Activated CD4-positive, alpha-beta T cell treated with anti-CD3 and anti-CD28 coated beads, Interleukin-2, amount 50 U/mL, for 24 hours (primary cell): ENCODE results near the gene KRABD2.
A peak's percentile ranks its signal among the peaks of the same experiment; 100 is the strongest.
"Not testable (repeated sequence)": the region's sequence is repeated elsewhere in the genome, so short reads cannot be mapped to it uniquely, and the experiment has no call there.

Source experiments
- DNase-seq, 2 donors: peaks; one replicate each; pipeline ENCODE4 v3.0.0-alpha.2; 2020; ENCODE audit warnings: low read depth in 1 of 2, low spot score in 1 of 2

The KRABD2 gene

DNA sequence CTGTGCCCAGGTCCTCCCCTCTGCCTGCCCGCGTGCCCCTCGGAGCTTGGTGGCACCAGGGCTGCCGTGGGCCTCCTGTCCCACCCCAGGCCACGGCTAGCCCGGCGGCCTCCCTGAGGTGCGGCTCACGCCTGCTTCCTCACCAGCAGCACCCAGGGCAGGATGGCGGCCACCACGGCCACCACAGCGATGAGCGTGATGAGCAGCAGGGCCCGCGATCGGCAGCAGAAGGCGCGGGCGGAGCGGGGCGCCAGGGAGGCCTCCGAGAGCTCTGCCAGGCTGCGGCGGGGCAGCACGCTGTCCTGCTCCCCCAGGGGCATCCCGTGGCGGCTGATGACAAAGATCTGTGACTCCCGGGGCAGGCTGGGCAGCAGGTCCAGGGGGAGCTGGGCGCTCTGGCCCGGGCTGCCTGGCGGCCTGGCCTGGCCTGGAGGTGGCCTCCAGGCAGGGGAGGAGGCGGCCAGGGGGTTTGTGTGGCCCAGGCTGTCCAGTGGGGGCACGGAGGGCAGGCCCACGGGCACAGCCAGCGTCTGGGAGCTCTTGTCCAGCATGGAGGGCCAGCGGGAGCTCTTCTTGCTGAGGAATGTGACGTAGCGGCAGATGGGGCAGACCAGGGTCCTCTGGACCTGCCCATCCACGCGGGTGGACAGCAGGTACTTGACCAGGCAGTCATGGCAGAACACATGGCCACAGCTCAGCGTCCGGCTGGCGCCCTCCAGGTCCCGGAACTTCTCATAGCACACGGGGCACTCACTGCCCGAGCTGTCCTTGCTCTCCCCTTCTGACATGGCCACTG is 16.4 kb upstream of the KRABD2 start:
- no peak for DNase-seq

DNA sequence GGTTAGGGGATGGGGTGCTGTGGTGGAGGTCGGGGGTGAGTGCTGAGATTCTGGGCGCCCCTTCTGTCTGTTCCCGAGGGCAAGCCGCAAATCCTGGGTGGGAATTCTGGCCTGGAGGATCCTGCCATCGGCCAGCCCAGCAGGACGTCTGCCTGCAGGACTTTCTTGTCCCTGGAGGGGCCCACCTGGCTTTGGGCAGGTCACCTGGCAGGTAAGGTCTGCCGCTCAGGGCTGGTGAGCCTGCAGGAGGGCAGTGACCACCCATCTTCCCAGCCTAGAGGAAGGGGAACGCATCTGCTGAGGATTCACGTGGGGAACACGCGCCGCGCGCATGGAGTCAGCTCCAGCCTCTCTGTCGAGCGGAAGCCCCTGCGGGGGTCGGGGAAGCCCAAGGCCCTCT is 15.8 kb upstream of the KRABD2 start:
- DNase-seq = no peak

DNA sequence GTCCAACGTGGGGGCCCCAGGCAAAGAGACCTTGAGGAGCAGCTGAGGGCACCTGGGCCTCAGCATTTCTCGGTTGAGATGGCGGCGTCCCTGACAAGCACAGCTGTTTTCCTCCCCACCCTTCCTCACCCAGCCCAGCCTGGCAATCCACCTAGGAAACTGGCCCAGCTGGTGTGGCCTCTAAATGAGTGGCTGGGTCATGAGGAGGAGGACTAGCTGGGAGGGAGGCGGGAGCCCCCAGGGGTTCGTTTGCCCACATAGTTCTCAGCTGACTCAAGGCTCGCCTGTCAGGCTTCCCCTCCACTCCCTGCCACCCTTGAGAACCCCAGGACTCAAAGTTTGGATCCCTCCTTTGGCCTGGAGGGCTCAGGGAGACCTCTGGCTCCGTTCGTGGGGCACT is 15.2 kb upstream of the KRABD2 start:
- no peak for DNase-seq

DNA sequence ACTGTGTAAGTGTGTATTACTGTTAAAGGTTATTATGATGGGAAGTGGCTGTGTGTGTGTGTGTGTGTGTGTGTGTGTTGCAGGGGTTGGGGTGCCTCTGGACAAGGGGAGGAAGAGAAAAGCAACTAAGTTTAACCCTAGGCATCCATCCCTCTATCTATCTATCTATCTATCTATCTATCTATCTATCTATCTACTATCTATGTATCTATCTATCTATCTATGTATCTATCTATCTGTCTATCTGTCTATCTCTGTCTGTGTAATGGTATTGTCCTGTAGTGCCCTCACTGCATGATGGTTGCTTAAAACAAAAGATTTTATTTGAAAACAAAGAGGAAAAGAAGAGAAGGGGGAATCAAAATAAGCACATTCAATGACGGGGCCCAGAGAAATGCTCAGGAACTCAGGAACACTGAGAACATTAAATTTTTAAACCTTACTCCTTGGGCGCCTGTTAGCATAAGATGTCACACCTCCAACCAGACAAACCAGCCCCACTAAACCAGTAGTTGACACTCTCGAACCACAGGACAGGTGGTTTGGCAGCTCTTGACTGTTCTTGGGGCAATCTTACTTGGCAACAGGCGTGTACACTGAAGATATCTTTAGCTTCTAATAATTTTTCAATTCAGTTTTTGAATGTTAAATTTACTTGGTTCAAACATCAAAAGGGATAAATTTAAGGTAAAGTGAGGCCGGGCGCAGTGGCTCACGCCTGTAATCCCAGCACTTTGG is 11.6 kb upstream of the KRABD2 start:
- DNase-seq = no peak

DNA sequence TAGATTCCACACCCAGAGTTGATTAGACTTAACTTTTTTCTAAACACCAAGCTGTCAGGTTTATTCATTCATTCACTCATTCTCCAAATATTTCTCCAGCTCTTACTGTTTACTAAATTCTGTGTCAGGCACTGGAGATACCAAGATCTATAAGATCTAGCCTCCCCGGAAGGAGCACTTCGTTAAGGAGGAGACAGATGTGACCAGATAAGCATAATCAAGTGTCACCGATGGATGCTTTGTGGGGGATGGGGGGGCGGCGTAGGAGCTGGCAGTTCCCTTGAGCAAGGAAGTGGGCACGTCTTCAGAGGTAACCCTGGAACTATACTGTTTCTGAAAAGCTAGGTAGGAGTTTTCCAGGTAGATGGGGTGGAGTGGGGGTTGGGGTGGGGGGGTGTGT is 10.3 kb upstream of the KRABD2 start:
- no peak for DNase-seq

DNA sequence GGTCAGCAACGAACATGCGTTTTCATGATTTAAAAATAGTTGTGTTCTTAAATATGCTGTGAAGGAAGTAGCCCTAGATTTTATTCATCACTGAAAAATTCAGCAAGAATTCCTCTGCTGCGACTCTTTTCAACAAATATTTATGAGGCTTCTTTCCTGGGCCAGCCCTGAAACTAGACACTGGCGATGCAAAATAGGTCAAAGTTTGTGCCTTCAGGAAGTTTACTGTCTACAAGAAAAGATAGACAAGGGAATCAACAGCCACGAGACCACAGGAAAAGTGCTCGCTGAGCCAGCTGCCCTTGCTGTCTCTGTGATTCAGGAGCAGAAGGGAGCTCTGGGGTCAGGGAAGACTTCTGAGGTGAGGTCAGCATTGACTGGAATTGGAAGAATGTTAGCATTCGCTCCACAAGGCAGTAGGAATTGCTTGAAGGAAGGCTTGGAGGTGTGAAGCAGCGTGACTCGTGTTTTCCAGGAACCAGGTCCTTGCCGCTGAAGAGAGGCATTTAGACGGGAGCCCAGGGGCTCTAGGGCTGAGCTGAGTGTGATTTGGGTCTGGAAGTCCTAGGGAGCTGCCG is 8.4 kb upstream of the KRABD2 start:
- no peak for DNase-seq

DNA sequence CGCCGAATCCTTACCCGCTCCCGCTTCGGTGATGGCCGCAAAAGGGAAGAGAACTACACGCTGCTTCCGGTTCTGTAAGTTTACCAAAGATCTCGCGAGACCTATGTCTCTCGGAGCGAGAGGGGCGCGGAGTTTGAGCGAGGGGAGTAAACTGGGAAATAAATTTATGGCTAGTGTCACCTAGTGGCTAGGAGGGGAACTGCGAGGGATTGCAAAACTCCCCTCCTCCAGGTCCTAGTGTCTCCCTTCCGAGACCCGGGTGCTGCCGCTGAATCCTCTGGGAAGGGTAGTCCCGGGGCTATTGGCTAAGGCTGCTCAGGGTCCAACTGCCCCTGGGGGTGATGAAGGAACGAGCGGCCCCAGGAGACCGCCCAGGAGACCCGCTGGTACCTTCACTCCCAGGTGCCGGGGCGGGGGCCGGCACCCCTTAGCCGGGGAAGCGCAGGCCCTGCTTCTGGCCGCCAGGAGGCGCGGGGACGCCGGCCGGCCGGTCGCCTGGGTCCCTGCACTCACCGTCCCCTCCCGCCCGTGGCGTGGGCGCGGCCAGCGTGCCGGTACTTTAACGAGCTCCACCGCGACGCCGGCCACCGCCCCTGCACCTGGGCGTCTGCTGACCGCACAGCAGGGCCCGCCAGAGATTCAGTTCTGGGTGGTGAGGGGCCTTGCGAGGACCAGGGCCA is 6.8 kb upstream of the KRABD2 start, which contains the start of gene RPL26:
TSS of gene RPL26 (minus strand) at position 51 of the 680 bp plus-strand sequence. CDS start 883 bp downstream, outside the sequence.
- peak; percentile 90 to 95 for DNase-seq

DNA sequence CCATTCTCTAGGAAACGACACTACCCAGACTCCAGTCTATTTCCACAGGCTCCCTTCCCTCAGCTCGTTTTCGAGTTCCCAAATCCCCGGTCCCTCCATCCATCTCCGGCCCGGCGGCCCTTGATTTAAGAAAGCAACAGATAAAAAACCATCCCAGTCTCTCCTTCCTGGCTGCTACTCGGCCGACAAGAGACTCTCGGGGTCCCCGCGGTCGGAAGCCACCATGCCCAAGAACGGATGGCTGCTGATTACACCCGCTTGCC is 6.3 kb upstream of the KRABD2 start:
- peak in 1 of 2 donors; percentile 21 for DNase-seq

DNA sequence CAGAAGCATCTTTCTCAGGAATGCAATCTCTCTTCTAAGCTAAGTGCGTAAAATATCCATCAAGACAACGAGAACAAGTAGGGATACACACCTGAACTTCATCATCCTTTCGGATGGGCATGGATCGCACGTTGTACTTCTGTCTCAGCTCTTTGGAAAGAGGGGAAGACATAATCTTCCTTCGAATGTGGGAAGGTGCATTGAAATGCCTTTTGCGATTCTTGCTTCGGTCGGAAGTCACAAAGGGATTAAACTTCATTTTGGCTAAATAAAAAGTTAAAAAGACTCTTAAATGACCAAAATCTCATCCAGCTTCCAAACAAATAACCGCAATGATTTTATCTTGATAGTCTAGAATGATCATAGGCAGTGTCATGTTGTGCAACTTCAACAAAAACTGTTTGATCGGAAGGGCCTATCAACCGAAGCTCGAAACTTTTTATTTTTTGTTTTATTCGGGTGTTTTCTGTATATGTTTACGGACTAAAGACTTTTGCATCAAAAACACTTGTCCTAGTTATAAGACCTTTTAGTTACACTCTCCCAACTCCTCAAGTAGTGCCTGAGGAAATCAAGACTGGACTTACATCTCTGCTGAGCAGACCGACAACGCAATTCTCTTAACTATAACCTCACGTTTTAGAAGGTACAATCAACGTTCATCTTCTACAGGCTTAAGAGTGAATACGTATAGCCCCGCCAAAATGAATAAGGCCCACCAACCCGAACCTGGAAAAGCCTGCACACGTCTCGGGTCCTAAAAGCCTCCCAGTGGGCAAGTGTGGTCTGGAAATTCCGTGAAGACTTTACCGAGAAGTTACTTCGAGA is 5.8 kb upstream of the KRABD2 start:
- DNase-seq = no peak

DNA sequence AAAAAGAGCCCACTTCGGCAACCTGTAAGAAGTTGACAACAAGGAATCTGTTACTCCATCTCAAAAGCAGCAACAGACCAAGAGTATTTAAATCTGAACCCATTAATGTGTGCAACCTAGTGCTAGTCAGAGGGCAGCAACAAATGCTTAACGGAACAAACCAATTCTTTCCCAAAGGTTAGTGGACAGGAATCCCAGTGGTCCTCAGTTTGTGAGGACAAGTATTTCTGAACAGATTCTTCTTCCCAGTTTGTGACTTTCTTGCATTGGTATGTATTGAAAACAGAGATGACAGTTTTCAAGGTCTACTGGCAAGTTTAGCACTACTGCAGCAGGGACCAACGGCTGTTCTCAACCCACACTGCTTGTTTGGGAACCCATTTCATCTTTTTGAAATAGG is 3.5 kb upstream of the KRABD2 start:
- no peak for DNase-seq

DNA sequence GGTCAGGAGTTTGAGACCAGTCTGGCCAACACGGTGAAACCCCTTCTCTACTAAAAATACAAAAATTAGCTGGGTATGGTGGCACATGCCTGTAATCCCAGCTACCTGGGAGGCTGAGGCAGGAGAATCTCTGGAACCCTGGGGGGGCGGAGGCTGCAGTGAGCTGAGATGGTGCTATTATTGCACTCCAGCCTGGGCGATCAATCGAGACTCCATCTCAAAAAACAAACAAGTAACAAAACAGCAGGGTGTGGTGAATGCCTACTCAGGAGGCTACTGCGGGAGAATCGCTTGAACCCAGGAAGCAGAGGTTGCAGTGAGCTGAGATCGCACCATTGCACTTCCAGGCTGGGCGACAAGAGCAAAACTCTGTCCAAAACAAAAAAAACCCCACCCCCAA is 1.6 kb upstream of the KRABD2 start:
- DNase-seq = not testable (repeated sequence)

DNA sequence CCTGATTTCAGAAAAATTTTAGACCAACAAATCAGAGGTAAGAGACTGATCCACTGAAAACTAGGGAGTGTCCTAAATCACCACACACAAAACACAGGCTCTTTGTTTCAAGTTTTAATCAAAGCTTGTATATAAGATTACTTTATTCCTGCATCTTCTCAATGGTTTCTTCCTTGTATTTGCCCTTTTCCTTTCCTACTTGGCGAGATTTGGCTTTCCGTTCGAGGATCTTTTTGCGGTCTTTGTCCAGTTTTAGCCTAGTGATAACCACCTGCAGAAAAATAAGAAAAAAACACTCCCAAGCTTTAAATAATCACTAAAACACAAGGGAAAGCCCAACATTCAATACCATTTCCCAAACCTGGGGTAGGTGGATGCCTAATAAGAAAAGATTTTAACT is 918 bp upstream of the KRABD2 start:
- DNase-seq = no peak

DNA sequence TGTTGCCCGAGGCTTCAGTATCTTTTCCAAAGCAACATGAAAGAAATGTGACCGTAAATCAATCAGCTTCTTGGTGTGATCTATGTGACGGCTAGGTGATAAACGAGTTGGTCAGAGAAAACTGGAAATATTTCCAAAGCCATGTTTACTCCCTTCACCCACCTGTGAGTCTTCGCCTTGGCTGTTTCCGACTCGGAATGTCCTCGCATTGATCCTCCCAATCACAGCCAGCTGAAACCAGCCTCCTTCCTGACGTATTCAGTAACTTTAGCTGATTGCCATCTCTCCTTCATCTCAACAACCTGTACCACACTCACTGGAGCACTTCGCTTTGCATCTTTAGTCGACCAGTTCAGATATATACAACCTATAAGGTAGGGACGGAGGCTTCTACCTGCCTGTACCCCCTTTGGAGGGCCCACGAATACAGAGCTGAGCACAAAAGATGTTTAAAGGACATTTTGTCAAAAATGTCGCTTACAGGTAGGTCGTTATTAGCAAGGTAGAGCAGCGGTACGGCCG is 705 bp downstream of the KRABD2 start:
- no peak for DNase-seq

DNA sequence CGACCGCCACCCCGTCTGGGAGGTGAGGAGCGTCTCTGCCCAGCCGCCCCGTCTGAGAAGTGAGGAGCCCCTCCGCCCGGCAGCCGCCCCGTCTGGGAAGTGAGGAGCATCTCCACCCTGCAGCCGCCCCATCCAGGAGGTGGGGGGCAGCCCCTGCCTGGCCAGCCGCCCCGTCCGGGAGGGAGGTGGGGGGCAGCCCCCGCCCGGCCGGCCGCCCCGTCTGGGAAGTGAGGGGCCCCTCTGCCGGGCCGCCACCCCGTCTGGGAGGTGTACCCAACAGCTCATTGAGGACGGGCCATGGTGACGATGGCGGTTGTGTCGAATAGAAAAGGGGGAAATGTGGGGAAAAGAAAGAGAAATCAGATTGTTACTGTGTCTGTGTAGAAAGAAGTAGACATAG is 2.6 kb downstream of the KRABD2 start:
- not testable (repeated sequence) for DNase-seq

DNA sequence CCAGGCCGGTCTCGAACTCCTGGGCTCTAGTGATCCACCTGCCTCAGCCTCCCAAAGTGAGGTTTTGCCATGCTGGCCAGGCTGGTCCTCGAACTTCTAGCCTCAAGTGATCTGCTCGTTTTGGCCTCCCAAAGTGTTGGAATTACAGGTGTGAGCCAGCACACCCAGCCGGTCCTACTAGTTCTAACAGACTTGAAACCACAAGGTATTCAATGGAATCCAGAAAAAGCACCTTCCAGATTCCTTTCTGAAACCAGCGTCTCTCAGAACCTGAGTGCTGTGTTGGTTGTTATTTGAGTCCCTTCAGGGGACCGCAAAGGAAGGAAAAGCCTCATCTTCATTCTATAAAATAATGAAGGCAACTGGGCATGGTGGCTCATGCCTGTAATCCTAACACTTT is 4.1 kb downstream of the KRABD2 start:
- no peak for DNase-seq

DNA sequence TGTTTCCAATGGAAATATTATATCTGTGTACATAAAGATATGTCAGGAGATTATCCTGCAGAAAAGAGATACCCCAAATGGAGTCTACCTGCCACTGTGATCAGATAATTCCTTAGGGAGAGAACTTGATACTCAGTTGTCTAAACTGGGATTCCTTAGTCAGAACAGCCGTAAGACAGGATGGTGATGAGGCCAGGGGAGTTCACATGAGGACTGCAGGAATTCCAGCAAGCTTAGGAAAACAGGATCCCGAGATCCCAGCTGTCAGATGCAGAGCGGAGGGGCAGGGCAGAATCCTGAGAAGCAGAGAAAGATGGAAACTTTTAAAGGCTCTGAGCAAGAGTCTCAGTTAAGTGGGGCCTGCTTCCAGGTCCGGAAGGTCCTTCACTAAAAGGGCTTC is 4.7 kb downstream of the KRABD2 start:
- no peak for DNase-seq

DNA sequence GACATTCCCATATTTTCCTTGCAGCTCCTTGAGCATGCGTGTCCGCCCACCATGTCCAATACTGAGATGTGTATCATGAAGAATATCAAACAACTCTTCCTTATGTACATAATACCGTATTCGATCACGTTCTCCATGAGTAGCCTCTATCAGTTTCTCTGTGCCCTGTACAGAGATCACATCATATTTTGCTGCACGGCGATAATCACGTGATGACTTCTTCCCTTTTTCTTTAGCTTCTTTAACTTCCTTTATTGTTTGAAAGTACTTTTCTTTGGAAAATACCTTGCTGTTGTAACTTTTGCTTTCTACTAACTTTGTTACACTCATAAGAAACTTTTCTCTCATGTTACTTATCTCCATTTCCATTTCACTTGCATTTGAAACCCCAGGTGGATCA is 6.6 kb downstream of the KRABD2 start:
- DNase-seq = no peak

DNA sequence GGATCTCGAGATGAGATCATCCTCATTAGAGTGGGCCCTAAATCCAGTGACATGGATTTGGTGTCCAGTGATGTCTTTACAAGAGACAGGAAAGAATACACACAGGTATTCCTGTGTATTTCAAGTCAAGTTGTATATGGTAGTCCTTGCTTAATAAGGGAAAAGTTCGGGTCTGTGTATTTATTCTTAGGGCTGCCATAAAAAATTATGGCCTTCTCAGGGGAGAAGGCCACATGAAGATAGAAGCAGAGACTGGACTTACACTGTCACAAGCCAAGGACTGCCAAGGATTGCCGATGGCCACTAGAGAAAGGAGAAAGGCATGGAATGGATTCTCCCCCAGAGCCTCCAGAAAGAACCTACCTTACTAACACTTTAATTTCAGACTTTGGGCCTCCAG is 8.3 kb downstream of the KRABD2 start:
- no peak for DNase-seq

DNA sequence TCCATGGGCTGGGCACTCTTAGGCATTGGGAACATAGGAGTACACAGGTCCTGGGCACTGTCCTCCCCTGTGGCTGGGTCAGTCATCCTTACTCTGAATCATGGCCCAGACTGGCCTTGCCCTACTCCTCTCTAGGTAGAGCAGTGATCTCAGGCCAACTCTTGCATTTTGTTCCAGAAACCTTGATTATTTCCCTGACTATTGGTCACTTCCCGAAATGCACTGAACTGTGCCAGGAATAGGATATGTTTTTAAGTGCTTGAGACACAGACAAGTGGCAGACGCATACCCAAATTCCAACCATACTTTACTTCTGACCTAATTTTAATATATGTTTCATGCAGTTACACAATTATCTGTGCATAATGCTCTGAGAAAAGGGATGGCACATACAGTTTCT is 10.3 kb downstream of the KRABD2 start:
- no peak for DNase-seq

DNA sequence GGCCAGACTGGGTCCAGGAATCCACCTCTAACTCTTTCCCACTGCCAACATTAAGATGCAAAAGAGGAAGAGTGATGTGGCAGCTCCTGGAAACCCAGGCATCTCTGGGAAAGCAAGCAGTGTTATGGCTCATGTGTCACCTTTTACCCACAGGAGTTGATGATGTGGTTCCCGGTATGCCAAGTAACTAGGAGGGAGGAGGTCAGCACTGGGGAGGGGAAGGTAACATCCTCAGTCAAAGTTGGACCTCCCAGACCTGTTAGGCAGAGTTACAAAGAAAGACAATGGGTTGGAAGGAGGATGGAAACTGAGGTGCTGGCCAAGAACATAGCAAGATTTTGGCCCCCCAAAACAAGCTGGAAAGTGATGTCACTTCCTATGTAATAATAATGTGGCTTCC is 11.4 kb downstream of the KRABD2 start:
- no peak for DNase-seq
